ENCODE results near the gene RNASE7. TPM values are rescaled to one million over a fixed set of nuclear protein-coding genes. Genes with fewer than 3 reads are reported as not detected.

RNASE7 gene
- total RNA-seq, 1 experiment from 2014 or later = not detected

DNA sequence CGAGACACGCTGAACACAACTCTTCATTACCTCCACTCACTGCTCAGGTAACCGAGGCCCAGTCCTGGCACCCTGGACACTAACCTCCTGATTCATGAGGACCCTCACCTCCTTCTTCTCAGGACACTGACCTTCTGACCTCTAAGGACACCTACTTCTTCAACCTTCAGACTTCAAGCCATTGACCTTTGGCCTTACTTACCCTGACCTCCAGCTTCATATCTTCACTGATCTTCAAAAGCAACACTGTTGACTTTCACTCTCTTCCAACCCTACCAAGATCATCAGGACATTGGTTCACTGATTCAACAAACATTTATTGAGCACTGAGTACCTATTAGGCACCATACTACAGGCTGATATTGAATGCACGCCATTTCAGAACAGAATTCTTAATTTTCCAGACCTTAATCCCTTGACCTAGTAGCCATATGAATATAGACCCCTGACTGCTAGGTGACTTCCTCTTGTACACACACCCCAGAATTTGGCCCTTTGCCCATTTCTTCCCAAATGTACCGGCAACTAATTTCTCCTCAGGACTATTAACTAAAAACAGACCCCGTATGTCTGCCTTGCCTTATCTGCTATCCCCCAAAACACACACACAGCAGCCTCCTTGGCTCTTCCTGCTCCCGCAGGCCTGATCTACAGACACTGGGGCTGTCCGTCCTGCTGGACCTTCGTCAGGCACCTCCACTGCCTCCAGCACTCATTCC is 33.7 kb downstream of the RNASE7 start:
- H3K4me2 ChIP-seq (ENCODE audit: low read length) = no peak overlapping the region
- RAD21 ChIA-PET (ENCODE audit: low non-redundant PET in 1 of 2, low total read pairs in 2 of 2, uncharacterized antibody in 2 of 2, unreplicated experiment in 2 of 2) = no interaction called here
- no peaks in the 10 kb centered on the region for H3K9me3 ChIP-seq (ENCODE audit: control insufficient read depth in 1 of 2, insufficient read depth in 1 of 2, low read depth in 1 of 2, low read length in 2 of 2)
- ATAC-seq = no peak
- no peak overlapping the region for H2AFZ ChIP-seq (ENCODE audit: low read depth, low read length, poor library complexity, severe bottlenecking)
- peaks cover 0 to 5% of the 10 kb centered on the region in 2 experiments; a peak in 2 of 4 replicates for H3K4me1 ChIP-seq (ENCODE audit: control insufficient read depth in 1 of 2, insufficient read depth in 2 of 2, low read length in 2 of 2)
- POLR2A ChIA-PET = no interaction called here
- H3K27ac ChIP-seq (ENCODE audit: low read depth, low read length) = no peak overlapping the region
- no TSS peak for BruUV-seq (replicated peaks)
- no peak overlapping the region for H3K4me3 ChIP-seq (replicated peaks in 1 of 2; ENCODE audit: low read depth in 1 of 2, low read length in 2 of 2)
- no peak for DNase-seq (ENCODE audit: low read depth, low spot score)
- H3K27me3 ChIP-seq (ENCODE audit: insufficient read depth, low read length) = no peaks in the 10 kb centered on the region
- H3K36me3 ChIP-seq (ENCODE audit: control insufficient read depth in 1 of 2, insufficient read depth in 2 of 2, low read length in 2 of 2) = no peaks in the 10 kb centered on the region; a peak in 1 of 4 replicates
- intact Hi-C loops (cut with micrococcal nuclease) = no loop called here
- H3K9ac ChIP-seq (ENCODE audit: low read length) = no peak overlapping the region
- TF ChIP-seq POLR2A (IDR thresholded peaks at IDR 0.05; ENCODE audit: borderline replicate concordance, extremely low read depth, insufficient read depth, insufficient read length) (no peak), EGR1 (IDR thresholded peaks at IDR 0.05; ENCODE audit: low read depth) (no peak), SP1 (IDR thresholded peaks at IDR 0.05; ENCODE audit: low read depth) (no peak), TCF7L2 (IDR thresholded peaks at IDR 0.05; ENCODE audit: borderline replicate concordance, extremely low read depth, insufficient read depth, insufficient read length) (no peak), JUND (IDR thresholded peaks at IDR 0.05) (no peak), CEBPB (IDR thresholded peaks at IDR 0.05; ENCODE audit: low read depth) (no peak), EZH2phosphoT487 (IDR thresholded peaks at IDR 0.05; ENCODE audit: borderline replicate concordance) (no peak), FOSL1 (IDR thresholded peaks at IDR 0.05; ENCODE audit: low read depth) (no peak), POLR2AphosphoS5 (IDR thresholded peaks at IDR 0.05; ENCODE audit: low read depth, low read length) (no peak), MAX (IDR thresholded peaks at IDR 0.05) (no peak), CBX3 (IDR thresholded peaks at IDR 0.05; ENCODE audit: low read depth) (no peak), ZNF274 (IDR thresholded peaks at IDR 0.05; ENCODE audit: low read depth, low read length) (no peak), ZFX (IDR thresholded peaks at IDR 0.05) (no peak), EZH2 (IDR thresholded peaks at IDR 0.05) (no peak), SRF (IDR thresholded peaks at IDR 0.05; ENCODE audit: low read depth) (no peak), CTCF (IDR thresholded peaks at IDR 0.05 in 2 of 3, conservative IDR thresholded peaks at IDR 0.05 in 1 of 3; ENCODE audit: borderline replicate concordance in 1 of 3, insufficient read depth in 1 of 3, low read depth in 2 of 3, low read length in 2 of 3) (no peak)
- TF ChIP-seq, protein P1, sequence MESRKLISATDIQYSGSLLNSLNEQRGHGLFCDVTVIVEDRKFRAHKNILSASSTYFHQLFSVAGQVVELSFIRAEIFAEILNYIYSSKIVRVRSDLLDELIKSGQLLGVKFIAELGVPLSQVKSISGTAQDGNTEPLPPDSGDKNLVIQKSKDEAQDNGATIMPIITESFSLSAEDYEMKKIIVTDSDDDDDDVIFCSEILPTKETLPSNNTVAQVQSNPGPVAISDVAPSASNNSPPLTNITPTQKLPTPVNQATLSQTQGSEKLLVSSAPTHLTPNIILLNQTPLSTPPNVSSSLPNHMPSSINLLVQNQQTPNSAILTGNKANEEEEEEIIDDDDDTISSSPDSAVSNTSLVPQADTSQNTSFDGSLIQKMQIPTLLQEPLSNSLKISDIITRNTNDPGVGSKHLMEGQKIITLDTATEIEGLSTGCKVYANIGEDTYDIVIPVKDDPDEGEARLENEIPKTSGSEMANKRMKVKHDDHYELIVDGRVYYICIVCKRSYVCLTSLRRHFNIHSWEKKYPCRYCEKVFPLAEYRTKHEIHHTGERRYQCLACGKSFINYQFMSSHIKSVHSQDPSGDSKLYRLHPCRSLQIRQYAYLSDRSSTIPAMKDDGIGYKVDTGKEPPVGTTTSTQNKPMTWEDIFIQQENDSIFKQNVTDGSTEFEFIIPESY (IDR thresholded peaks at IDR 0.05; ENCODE audit: extremely low read depth, insufficient replicate concordance, low read length) = no peak
- CTCF ChIA-PET = no interaction called here
- H3K79me2 ChIP-seq (ENCODE audit: insufficient read depth, low read length) = no peaks in the 10 kb centered on the region
- no peaks in the 10 kb centered on the region for H3K9me2 ChIP-seq (ENCODE audit: insufficient read depth)
- H4K20me1 ChIP-seq (ENCODE audit: insufficient read depth) = no peaks in the 10 kb centered on the region
